Dermis blood vessel endothelial cell (primary cell): ENCODE results near the gene TRHDE. TPM values are rescaled to one million over a fixed set of nuclear protein-coding genes. Genes with fewer than 3 reads are reported as not detected.
"Not testable (repeated sequence)": the region's sequence is repeated elsewhere in the genome, so short reads cannot be mapped to it uniquely, and the experiment has no call there.

Experiments
- DNase-seq: peaks from one replicate; pipeline ENCODE4 v3.0.0; 2010
- total RNA-seq: library from RNA; depleted of rRNA; stranded (reverse); fragments of >200 nt; gene quantifications from 2 replicates; pipeline ENCODE4 v1.2.3, GENCODE V29; 2014

Gene TRHDE
- total RNA-seq, 1 donor from 2014 or later: 0.51 TPM

DNA sequence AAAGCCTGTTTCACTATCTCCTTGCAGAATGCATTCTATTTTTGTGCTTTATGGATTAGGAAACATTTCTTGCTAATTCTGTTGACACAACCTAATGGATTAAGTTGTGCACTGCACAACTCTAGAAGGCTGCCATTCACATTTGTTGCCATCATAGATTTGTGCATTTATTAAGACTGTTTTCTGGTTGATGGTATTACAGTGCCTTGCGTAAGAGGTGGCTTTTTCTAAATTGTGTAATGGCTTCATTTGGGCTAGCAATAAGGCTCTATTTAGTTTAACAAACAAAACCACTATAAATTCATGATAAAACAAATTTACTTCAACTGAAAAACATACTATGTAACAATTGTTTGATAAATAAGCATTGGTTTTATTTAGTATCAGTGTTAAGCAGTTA, 175.9 kb downstream of the TRHDE start:
- DNase-seq: no peak

- DNase-seq: no peak
These were observed 176.6 kb downstream of the TRHDE start for GRCh38 chr12:72448805-72449204.

DNA sequence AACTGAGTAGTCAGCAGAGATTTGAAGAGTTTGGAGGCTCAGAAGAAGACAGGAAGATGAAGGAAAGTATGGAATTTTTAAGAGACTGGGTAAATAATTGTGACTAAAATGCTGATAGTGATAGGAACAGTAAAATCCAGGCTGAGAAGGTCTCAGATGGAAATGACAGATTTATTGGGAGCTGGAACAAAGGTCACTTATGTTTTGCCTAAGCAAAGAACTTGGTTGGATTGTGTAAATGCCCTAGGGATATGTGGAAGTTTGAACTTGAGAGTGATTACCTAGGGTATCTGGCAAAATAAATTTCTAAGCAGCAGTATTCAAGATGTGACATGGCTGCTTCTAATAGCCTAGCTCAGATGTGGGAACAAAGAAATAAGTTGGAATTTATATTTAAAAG, 180.9 kb downstream of the TRHDE start:
- no peak for DNase-seq

DNA sequence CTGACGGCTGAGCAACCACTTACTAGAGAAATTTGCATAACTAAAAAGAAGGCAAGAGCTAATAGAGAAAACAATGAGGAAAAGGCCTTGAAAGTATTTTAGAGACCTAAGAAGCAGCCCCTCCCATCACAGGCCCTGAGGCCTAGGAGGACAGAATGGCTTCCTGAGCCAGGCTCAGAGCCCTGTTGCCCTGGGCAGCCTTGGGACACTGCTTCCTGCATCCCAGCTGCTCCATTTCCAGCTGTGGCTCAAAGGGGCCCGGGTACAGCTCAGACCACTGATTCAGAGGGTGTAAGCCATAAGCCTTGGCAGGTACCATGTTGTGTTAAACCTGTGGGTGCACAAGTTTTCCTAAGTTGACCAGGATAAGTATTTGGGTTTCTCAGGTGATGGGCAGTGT, 181.4 kb downstream of the TRHDE start:
- no peak for DNase-seq

DNA sequence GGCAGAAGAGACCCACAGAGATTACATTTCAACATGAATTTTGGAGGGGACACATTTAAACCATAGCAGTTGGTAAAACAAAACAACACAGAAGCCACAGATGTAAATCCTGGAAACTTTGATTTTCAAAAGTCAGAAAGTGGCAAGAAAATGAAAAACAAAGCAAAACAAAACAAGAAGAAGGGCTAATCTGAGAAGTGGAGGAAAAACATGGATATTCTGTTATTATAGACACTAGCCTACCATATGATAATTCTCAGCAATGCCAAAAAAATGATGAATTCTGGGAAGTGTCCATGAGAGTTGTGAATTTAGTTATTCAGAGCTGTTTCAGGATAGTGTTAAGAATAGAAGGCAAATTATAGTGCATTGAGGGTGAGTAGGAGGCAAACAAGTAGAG, 192.3 kb downstream of the TRHDE start:
- DNase-seq: no peak

GRCh38 chr12:72465155-72465554, 193.0 kb downstream of the TRHDE start:
- DNase-seq: no peak

DNA sequence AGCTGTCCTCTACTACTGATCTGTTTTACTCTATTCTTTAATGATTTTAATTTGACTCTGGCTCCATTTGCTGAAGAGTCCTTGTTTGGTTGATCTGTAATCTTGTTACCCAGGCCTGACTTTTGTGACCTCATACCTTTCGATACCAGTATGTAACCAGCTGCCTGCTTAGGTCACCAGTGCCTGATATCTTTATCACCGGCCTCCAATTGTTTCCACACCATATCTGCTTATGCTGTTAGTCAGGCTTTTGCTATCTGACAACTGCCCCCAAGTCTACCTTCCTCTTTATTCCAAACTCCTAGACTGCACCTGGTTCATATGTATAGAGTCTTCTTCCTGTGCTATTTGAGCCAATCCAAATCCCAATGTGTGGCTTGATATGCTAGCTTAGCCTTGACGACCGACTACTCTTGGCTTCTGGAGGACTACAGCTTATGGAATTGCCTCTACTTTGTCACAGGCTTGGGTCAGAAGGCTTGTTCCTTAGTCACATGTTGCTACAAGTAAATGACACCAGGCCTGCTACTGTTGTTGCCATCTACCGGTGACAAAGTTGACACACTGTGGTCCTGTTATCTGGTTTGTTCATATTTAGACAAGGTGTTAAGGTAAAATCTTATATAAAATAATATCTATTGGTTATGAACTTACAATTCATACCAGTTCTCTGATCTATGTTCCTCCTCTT, 193.9 kb downstream of the TRHDE start:
- no peak for DNase-seq

GRCh38 chr12:72467985-72468384, 195.8 kb downstream of the TRHDE start:
- no peak for DNase-seq

- no peak for DNase-seq
These were observed 196.3 kb downstream of the TRHDE start for GRCh38 chr12:72468505-72468904.

DNA sequence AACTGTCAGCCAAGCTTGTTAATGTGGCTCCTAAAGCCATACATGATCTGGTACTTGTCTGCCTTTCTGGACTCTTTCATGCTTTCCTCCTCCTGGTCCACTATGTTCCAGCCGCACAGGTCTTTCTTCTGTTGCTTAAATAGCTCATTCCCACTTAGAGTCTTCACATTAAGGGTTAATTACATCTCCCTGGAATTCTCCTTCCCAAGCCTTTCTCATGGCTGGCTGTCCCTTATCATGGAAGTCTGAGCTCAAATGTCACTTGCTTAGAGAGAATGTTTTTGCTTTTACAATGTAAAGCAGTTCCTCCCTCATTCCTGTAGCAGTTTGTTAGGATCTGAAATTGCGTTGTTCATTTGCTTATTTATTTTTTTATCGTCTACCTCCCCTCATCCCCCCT, 199.6 kb downstream of the TRHDE start:
- DNase-seq: no peak

- no peak for DNase-seq
These were observed 200.2 kb downstream of the TRHDE start for GRCh38 chr12:72472350-72472749.

DNA sequence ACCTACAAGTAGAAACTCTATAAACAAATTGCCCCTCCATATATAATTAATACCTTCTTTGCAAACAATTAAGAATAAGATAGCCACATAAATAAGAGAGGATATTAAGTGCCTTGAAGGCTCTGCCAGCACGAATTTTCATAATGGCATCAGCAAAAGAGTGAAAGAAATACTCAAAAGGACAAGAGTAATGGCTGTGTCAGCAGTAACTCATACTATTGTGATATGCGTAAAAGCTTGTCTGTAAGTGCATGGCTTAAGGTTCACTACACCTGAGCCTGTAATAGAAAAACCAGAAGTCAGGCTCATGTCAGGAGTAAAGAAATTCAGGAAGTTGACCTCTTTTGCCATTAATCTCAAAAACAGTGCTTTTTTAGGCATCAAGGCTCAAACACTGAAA, 204.1 kb downstream of the TRHDE start:
- no peak for DNase-seq

DNA sequence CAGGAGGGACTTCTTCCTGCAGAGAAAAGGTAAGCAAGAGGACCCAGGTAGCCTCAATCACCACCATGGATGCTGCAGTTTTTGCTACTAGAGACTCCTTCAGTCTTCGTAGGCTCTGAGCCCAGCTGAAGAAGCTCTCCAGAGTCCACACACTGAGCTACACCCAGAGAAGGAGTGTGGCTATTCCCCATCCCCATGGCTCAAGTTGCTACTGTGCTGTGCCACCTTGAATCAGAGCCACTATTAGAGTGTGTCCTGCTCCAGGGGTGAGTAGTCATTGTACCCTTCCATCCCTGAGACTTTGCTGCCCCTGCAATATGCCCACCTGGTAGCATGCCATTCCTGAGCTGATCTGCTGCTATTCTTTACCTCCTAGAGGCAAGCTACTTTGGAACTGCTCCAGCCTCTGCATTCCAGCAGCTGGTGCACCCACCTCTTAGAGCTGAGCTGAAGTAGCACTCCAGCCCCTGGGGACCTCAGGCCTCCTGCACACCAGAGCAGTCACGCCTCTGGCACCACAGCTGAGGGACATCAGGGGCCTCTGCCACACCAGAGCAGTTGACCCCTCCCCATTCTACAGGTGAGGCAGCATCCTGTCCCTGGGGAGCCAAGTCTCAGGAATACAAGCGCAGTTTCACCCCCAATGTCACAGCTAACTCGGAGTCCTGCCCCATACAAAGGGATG, 213.0 kb downstream of the TRHDE start:
- DNase-seq: no peak

DNA sequence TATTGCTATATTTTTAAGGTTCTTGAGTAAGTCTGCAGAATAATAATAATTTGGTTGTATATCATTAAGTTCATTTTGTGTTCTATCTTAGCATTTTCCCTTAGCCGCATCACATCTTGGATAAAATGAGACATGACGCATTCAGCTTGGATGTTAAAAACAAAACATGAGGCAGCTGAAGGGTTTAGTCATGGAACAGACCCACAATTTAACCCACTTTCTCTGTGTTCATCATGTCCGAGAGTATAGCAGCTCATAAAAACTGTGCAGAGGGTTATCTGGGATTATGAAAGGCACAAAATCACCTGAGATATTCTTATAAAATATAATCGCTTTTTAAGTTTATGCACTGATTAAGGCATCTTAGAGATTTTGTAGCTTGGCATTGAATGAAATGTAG, 219.3 kb downstream of the TRHDE start:
- DNase-seq: no peak

- no peak for DNase-seq
These were observed 221.2 kb downstream of the TRHDE start for GRCh38 chr12:72493407-72493806.

- DNase-seq: no peak
These were observed 226.2 kb downstream of the TRHDE start for GRCh38 chr12:72498354-72498753.

DNA sequence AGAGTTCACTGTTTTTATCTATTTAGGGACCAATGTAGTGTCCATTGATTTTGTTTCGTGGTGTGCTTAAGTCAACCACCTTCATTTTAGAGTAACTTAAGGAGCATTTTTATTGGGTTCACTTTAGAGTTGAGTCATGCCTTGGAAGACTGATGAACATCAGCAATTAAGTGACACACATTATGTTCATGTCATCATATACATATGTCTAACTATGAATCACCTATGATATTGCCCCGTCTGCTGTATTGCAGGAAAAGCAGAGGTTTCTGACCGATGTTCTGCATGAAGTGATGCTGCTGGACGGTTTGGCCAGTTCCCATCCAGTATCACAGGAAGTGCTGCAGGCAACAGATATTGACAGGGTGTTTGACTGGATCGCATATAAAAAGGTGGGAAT, 227.1 kb downstream of the TRHDE start:
- no peak for DNase-seq

DNA sequence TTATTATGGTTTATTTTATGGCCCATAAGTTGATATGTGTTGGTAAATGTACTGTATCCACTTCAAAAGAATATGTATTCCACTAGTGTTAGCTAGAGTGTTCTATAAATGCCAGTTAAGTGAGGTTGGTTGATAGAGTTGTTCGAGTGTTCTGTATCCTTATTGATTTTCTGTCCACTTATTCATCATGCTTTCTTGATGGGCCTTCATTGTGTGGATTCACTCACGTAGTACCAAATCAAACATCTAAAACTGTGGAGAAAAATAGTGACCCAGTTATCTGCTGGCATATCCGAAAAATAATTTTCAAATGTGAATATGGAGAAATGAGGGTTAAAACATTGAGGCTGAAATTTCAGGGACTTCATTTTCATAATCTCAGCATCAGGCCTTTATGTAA, 230.4 kb downstream of the TRHDE start:
- no peak for DNase-seq

- DNase-seq: no peak
These were observed 233.1 kb downstream of the TRHDE start for GRCh38 chr12:72505227-72505626.

DNA sequence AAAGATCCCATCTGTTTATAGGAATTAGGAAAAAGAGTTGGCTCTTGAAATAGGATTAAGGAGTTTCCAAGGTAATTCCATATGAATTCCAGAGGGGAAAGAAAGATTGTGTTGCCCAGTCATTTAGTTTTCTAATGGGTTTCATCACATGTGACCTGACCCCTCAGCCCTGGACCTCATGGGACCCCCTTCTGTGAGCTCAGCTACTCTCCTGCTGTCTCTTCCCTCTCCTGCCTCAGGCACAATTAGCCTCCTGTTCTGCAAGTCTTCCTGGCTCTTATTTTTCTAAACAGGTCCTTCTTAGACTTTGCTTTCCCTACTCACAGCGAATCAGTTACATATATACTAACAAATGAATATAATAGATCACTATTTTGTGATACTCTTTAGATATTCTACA, 237.7 kb downstream of the TRHDE start:
- DNase-seq: no peak

- no peak for DNase-seq
These were observed 238.6 kb downstream of the TRHDE start for GRCh38 chr12:72510772-72511171.

GRCh38 chr12:72511498-72511897, 239.3 kb downstream of the TRHDE start:
- DNase-seq: no peak

DNA sequence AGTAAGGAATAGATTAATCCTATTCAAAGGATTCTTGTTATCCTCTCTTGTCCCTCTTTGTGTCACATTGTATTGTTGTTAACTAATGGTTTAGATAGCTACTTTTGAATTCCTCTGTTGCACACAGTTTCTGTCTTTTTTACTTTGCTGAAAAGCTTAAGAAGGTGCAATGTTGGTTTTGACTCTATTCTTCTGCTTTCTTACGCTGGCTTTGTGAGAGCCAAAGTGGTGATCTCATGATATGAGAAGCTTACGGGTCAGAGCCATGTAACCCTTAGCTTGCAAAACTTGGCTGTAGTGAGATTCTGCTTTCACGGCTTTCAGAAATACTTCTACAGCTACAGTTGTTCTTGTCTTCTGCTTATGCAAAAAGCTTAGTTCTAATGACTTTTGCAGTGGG, 239.7 kb downstream of the TRHDE start:
- no peak for DNase-seq

GRCh38 chr12:72520044-72520678, 248.0 kb downstream of the TRHDE start:
- not testable (repeated sequence) for DNase-seq
